SIG-M5 treated with dmso at 0.1 percent for 504 hours (cell line): ENCODE results near the gene POP4.
"Not testable (repeated sequence)": the region's sequence is repeated elsewhere in the genome, so short reads cannot be mapped to it uniquely, and the experiment has no call there.

ENCODE experiments used
- DNase-seq: peaks from one replicate; lab custom pipeline; 2025; ENCODE audit not compliant: unreplicated experiment; lab: John Stamatoyannopoulos, UW

POP4 gene

DNA sequence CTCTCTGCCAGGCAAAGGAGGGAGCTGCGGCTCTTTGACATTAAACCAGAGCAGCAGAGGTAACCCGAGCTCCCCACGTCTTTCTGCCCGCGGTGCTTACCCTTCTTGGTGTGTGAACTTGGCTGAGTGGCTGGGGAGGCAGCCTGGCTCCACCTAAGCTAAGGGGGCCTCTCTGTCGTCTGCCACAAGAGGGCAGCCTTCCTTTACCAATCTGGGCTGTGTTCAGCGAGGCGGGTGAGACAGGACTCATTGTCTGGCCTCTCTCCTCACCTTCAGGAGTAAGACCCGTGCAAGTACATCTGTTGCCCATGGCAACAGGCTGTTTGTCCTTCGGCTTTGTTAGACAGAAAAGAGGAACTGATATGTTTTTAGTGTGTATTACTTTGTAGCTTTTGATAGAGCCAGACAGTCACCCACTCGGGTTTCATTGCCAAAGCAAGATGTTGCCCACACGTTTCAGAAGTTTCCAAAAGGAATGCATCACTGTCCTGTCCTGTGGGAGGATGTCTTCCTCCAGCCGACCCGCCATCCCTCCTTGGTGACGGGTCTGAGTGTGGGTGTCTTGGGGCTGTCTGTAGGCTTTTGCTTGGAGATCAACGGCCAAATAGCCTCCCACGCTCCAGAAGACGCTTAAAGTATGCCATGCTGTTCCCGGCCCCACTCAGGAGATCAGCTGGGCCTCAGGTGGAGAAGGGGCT, 4.6 kb downstream of the POP4 start:
- peak; percentile 57 for DNase-seq

DNA sequence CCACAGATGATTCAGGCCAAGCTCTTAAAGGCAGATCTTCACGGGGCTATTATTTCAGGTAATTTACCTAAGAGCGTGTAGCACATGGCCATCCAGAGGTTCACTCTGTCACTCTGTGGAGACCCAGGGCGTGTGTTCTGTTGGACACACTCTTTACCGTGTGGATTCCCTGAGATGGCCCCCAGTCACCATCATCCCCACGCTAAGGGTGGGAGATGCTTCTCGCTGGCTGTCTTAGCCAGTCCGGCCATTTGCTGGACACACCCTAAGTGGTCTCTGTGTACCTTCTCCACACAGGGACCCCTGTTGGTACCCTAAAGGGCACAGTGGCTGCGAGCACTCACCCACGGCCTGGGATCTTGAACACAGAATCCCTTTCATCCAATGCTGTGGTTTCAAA, 6.0 kb downstream of the POP4 start:
- DNase-seq = no peak

DNA sequence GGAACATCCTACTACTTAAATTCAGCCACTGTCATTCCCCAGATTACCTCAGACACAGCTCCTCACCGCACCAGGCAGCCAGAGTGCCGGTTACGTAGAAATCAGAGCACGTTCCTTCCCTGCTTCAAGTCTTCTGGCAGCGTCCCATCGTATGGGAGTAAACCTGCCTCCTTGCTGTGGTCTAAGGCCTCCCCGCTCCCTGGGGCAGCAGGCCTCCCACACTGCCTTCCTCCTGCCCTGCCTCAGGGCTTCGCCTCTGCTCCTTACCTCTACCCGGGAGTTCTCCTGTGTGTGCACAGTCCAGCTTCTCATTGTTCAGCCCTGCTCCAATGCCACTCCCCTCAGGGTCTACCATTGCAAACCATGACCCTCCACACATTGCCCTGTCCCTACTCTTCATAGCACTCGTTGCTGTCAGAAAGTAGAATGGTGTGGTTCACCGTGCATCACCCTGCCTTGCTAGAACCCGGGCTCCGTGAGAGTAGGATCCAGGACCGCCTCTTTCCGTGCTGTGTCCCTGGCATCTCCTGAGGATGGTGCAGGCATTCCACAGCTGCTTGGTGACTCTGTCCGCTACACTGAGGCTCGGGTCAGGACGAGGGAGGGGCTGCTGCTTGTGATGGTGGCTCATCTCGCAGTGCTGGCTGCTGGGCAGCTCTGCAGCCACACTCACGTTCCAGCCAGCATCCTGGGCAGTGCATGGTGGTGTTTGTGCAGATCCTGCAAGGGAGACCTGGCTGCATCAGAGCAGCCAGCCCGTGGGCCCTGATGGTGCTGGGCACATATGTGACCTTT, 6.9 kb downstream of the POP4 start:
- no peak for DNase-seq

GRCh38 chr19:29614046-29614445, 8.0 kb downstream of the POP4 start:
- no peak for DNase-seq

- DNase-seq = no peak
These were observed 8.7 kb downstream of the POP4 start for GRCh38 chr19:29614780-29615179.

- no peak for DNase-seq
These were observed 9.9 kb downstream of the POP4 start for GRCh38 chr19:29615891-29616425.

DNA sequence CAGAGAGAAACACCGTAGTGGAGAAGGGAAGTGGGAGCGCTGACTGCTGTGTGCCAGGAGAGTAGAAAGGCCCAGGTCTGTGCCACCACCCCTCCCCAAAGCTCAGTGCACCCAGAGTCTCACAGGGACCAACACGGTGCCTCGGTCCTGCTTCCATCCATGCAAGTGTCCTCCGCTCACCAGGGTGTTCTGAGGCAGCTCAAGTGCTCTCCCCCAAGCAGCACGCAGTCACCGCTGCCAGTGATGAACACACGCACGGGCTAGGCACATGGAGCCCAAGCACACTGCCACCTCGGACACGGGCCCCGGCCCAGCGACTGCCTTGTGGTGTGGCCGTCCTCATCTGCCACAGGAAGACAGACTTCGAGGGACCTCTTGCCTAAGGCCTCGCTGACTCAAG, 10.5 kb downstream of the POP4 start:
- no peak for DNase-seq

DNA sequence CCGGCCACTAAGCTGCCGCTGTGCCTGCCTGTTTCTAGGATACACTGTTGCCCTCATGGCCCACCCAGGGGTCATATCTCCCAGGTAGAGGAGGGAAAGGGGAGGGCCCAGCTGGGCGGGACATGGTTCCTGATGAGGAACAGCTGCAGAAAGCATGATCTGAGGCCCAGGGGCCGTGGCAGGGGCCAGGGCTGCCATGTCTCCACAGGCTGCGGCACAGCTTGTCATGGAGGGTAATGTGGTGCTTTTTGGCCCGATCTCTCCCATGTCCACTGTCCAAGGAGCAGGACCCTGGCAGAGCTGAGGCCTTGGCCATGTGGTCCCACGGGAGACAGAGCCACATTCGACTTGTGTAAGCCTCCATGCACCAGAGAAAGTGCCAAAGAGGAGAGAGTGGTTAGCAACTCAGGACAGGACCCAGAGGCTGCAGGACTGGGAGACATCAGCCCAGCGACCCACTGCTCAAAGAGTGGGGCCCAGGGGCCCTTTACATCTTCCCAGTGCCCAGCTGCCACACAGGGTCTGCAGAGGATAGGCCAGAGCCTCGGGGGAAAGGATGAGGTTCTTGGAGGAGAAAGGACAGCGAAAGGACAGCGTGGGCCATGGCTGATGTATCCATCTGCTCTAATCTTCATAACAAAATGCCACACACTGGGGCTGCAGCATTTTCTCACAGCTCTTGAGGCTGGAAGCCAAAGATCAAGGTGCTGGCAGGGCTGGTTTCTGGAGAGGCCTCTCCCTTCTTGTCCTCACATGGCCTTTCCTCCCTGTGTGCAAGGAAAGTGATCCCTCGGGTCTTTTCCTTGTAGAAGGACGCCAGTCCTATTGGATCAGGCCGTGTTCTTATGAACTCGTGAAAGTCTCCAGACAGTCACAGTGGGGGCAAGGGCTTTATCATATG, 11.5 kb downstream of the POP4 start:
- DNase-seq = no peak

- no peak for DNase-seq
These were observed 12.4 kb downstream of the POP4 start for GRCh38 chr19:29618434-29618833.

- no peak for DNase-seq
These were observed 12.8 kb downstream of the POP4 start for GRCh38 chr19:29618871-29619270.

DNA sequence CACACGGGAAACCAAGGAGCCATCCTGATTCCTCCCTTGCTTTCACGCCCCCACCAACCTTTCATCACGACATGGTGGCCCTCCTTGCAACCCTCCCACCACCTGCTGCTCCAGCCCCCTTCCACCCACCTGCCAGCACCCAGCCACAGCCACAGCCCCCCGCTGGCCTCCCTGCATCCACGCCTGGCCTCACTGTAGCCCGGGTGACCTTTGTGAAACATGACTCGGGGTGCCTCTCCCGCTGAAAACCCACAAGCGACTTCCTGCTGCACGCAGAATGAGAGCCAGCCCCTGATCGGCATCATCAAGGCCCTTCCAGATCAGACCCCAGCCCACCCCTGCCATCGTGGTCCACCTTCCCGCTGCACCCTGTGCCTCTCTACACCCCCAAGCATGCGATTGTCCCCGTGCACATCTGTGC, 14.9 kb downstream of the POP4 start:
- DNase-seq = no peak

DNA sequence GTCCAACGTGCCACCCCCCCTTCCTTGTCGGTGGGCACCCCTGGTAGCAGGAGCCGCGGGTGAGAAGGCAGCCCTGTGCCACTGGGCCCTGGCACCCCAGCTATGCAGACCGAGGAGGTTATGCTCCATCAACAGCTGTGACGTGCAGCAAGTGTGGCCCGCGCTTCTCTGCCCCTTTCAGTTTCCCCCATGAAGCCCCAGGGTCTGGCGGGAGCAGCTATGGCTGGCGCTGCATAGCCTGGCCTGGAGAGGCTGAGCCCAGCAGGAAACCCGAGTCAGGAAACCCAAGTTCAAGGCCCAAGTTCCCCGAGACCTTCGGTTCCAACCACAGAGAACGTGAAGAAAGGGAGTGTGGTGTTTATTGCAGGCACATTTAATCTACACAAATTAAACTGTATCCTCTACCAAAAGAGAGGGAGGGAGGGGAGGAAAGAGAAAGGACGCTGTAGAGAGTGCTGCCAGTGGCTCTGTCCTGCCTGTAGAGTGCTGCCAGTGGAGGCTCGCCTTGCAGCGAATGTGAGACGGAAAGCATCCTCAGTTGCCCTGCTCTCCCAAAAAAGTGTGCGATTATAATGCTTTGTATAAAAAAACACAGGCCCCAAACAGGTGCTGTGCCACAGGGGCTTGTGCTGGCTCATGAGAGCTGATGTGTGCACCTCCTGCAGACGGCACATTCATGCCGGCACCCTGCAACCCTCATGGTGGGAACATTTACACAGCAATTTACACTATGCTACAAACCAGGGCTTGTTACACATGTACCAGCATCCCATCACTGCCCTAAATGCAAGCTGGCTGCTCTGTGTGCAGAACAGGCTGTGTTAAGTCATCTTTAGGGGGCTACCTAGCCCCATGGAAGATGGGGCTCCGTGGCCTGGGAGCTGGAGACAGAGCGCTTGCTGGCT, 16.3 kb downstream of the POP4 start:
- DNase-seq = peak; percentile 43

GRCh38 chr19:29623726-29624488, 17.8 kb downstream of the POP4 start:
- DNase-seq = no peak

- DNase-seq = no peak
These were observed 18.6 kb downstream of the POP4 start for GRCh38 chr19:29624489-29625185.

DNA sequence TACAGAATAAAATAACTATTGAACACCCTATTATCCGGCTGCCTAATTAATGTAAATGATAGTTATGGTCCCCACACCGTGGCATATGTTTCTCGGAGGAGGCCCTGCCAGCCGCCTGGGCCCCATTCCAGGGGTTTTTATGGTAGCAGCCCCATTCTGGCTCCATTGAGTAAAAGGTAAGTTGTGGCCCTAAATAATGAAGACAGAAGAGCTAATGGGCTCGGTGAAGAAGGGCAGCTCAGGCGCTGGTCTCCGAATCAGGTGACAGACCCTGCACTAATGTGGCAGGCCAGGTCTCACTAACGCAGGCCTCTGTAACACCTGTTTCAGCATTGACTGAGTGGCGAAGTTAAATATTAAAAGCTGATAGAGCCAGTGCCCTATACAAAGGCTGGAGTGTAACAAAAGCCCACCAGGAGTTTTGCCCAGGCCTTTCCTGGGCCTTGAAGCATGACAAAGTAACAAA, 19.1 kb downstream of the POP4 start:
- no peak for DNase-seq

- no peak for DNase-seq
These were observed 20.3 kb downstream of the POP4 start for GRCh38 chr19:29626386-29626785.

GRCh38 chr19:29626832-29627231, 20.7 kb downstream of the POP4 start:
- DNase-seq = not testable (repeated sequence)

DNA sequence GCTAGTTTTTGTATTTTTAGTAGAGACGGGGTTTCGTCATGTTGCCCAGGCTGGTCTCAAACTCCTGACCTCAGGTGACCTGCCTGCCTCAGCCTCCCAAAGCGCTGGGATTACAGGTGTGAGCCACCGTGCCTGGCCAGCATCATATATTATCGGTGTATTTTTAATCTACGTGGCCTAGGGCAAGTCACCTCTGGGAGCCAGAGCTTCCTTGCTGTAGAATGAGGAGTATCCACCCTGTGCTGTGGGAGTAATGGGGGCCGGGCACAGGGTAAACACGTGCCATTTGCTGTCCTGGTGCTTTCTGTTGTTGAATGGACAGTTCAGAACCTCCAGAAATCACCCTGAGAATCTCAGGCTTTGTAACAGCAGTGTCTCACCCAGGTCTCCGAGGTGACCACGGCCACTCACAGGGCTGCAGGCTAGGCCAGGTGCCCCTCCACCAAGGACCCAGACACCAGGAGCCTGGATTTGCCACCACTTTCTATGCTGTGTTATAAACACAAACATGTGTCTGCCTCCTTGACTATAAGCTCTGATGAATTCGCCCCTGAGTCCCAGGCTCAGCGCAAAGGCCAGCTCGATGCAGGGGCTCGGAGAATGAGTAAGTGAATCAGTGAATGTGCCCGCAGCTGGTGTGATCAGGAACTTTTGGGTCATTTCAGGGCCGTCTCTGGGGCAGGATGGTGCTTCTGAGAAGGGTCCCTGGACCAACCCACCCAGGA, 22.7 kb downstream of the POP4 start:
- no peak for DNase-seq
